Ovary (tissue), 3 donors: ENCODE results near the gene HCN1.

Experiments used
- EP300 ChIP-seq: sonication (generic); formaldehyde crosslinking; IDR thresholded peaks from one replicate; pipeline ENCODE4 v1.6.1; 2017; ENCODE audit warnings: antibody characterized with exemption
- POLR2A ChIP-seq: fragments of 450-650 bp; IDR thresholded peaks from one replicate; pipeline ENCODE4 v1.6.1; 2017; ENCODE audit warnings: antibody characterized with exemption, mild to moderate bottlenecking, moderate library complexity
- TF ChIP-seq, protein P1 (sequence below), 3 donors: fragments of 450-650 bp in 2 of 3; fragments of 200-600 bp in 1 of 3; IDR thresholded peaks; one replicate each; pipeline versions ENCODE4 v1.5.1 to v1.8.0; 2016 to 2022; ENCODE audit warnings: antibody characterized with exemption in 3 of 3, mild to moderate bottlenecking in 1 of 3
- donor health status: DM: no; HTN: no; CAD: no.

DNA sequence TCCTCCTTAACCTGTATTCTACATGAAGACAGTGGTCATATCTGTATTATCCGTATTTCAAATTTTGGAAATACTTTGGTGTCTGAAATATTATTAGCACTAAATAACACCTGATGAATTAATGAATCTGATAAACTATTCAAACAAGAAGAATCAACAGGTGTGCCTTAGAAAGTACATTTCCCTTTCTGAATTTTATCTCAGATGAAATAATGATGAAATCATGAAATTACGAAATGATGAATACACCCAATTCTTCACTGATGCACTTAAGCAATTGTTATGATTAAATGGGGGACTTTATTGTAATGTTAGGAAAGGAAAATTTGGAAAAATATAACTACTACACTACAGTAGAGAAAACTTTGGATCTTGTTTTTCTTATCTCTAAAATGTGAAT, 313.6 kb downstream of the HCN1 start:
- TF ChIP-seq, protein P1, sequence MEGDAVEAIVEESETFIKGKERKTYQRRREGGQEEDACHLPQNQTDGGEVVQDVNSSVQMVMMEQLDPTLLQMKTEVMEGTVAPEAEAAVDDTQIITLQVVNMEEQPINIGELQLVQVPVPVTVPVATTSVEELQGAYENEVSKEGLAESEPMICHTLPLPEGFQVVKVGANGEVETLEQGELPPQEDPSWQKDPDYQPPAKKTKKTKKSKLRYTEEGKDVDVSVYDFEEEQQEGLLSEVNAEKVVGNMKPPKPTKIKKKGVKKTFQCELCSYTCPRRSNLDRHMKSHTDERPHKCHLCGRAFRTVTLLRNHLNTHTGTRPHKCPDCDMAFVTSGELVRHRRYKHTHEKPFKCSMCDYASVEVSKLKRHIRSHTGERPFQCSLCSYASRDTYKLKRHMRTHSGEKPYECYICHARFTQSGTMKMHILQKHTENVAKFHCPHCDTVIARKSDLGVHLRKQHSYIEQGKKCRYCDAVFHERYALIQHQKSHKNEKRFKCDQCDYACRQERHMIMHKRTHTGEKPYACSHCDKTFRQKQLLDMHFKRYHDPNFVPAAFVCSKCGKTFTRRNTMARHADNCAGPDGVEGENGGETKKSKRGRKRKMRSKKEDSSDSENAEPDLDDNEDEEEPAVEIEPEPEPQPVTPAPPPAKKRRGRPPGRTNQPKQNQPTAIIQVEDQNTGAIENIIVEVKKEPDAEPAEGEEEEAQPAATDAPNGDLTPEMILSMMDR (IDR thresholded peaks at IDR 0.05) = no peak
- no peak for TF ChIP-seq EP300
- TF ChIP-seq POLR2A = no peak
